ENCODE data around the gene NR0B2.

The NR0B2 gene

GRCh38 chr1:26894263-26894662 is 19.5 kb downstream of the NR0B2 start:
- TF ChIP-seq ZFP3 (CRISPR knock-in tag; IDR thresholded peaks at IDR 0.05) (no peak), PPARA (CRISPR knock-in tag; IDR thresholded peaks at IDR 0.05; ENCODE audit: borderline replicate concordance) (no peak), SNAI2 (CRISPR knock-in tag; IDR thresholded peaks at IDR 0.05) (no peak), ARNTL (CRISPR knock-in tag; IDR thresholded peaks at IDR 0.05; ENCODE audit: borderline replicate concordance, low read depth) (no peak), ZNF565 (CRISPR knock-in tag; conservative IDR thresholded peaks at IDR 0.05; ENCODE audit: low read depth) (no peak), TCF4 (CRISPR knock-in tag; IDR thresholded peaks at IDR 0.05; ENCODE audit: borderline replicate concordance) (no peak), ZC3H10 (CRISPR knock-in tag; IDR thresholded peaks at IDR 0.05) (no peak), ISL1 (CRISPR knock-in tag; IDR thresholded peaks at IDR 0.05) (no peak), PATZ1 (CRISPR knock-in tag; IDR thresholded peaks at IDR 0.05; ENCODE audit: borderline replicate concordance) (no peak), ZNF8 (CRISPR knock-in tag; IDR thresholded peaks at IDR 0.05) (no peak), GLIS3 (CRISPR knock-in tag; IDR thresholded peaks at IDR 0.05) (no peak), TSHZ2 (CRISPR knock-in tag; IDR thresholded peaks at IDR 0.05) (no peak), TOX (CRISPR knock-in tag; IDR thresholded peaks at IDR 0.05; ENCODE audit: borderline replicate concordance) (no peak), BACH2 (CRISPR knock-in tag; IDR thresholded peaks at IDR 0.05; ENCODE audit: borderline replicate concordance) (no peak), ZNF70 (CRISPR knock-in tag; IDR thresholded peaks at IDR 0.05) (no peak), RARB (CRISPR knock-in tag; IDR thresholded peaks at IDR 0.05) (no peak), CSRNP3 (CRISPR knock-in tag; IDR thresholded peaks at IDR 0.05) (no peak), POU6F1 (CRISPR knock-in tag; IDR thresholded peaks at IDR 0.05; ENCODE audit: borderline replicate concordance, low read depth) (no peak), CSDC2 (CRISPR knock-in tag; IDR thresholded peaks at IDR 0.05) (no peak)
- no peak for ATAC-seq

- TF ChIP-seq CSRNP3 (CRISPR knock-in tag; IDR thresholded peaks at IDR 0.05) = no peak
- no peak for TF ChIP-seq ZC3H10 (CRISPR knock-in tag; IDR thresholded peaks at IDR 0.05)
- TF ChIP-seq OSR1 (CRISPR knock-in tag; IDR thresholded peaks at IDR 0.05) = no peak
- no peak for TF ChIP-seq ARNTL (CRISPR knock-in tag; IDR thresholded peaks at IDR 0.05; ENCODE audit: borderline replicate concordance, low read depth)
- TF ChIP-seq RARB (CRISPR knock-in tag; IDR thresholded peaks at IDR 0.05) = no peak
- TF ChIP-seq PPARA (CRISPR knock-in tag; IDR thresholded peaks at IDR 0.05; ENCODE audit: borderline replicate concordance) = no peak
- no peak for TF ChIP-seq ZFP30 (CRISPR knock-in tag; IDR thresholded peaks at IDR 0.05)
- no peak for TF ChIP-seq SNAI2 (CRISPR knock-in tag; IDR thresholded peaks at IDR 0.05)
- no peak for TF ChIP-seq CREB5 (CRISPR knock-in tag; IDR thresholded peaks at IDR 0.05; ENCODE audit: low read depth)
- no peak for TF ChIP-seq ESRRG (CRISPR knock-in tag; IDR thresholded peaks at IDR 0.05)
- TF ChIP-seq TSHZ2 (CRISPR knock-in tag; IDR thresholded peaks at IDR 0.05) = no peak
- TF ChIP-seq PATZ1 (CRISPR knock-in tag; IDR thresholded peaks at IDR 0.05; ENCODE audit: borderline replicate concordance) = no peak
- no peak for TF ChIP-seq ZNF70 (CRISPR knock-in tag; IDR thresholded peaks at IDR 0.05)
- no peak for TF ChIP-seq TCF4 (CRISPR knock-in tag; IDR thresholded peaks at IDR 0.05; ENCODE audit: borderline replicate concordance)
- no peak for TF ChIP-seq GLIS3 (CRISPR knock-in tag; IDR thresholded peaks at IDR 0.05)
- no peak for TF ChIP-seq ISL1 (CRISPR knock-in tag; IDR thresholded peaks at IDR 0.05)
- peak; percentile 42 for ATAC-seq
Observed at GRCh38 chr1:26890467-26890796, 23.3 kb downstream of the NR0B2 start.

Measured in SK-N-SH treated with all-trans-retinoic acid at 6 μM for 48 hours (cell line).